GM21360 (cell line): ENCODE data around the gene KANSL1.
"Not testable (repeated sequence)": the region's sequence is repeated elsewhere in the genome, so short reads cannot be mapped to it uniquely, and the experiment has no call there.

Source experiments
- ATAC-seq: cut with Tn5 transposase; IDR thresholded peaks from one replicate; pipeline ENCODE4 v1.9.1; 2021; ENCODE audit warnings: mild to moderate bottlenecking, moderate library complexity; ENCODE audit not compliant: unreplicated experiment

The KANSL1 gene

DNA sequence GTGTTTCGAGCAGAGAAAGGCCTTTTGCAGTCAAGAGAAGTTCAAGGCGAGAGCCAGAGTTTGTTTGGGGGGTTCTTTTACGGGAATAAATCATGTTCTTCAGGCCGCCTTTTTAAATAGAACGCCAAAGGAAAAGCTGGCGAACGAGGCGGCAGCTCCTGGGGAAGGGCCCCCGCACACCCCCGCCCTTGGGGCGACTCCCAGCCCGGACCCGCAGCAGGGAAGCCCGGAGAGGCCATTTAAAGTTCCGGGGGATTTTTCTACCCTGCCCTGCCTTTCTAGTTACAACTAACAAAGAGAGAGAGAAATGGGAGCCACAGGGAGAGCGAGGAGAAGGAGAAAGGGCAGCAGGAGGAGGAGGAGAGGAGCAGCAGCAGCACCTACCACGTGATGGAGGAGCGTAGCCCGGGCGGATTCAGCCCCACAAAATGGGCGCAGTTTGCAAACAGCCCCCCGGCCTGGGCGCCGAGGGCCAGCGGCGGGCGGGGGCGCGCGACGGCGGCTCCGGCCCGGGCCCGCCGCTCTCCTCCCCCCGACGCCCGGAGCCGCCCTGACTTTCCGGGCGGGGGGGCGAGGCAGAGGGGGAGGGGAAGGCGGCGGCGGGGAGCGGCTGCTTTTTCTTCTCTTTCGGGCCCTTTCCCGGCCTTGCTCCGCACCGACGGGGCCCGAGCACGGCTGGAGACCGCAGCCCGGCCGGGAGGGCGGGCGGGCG lies 634 bp downstream of the KANSL1 start:
- peak; percentile 29 for ATAC-seq

DNA sequence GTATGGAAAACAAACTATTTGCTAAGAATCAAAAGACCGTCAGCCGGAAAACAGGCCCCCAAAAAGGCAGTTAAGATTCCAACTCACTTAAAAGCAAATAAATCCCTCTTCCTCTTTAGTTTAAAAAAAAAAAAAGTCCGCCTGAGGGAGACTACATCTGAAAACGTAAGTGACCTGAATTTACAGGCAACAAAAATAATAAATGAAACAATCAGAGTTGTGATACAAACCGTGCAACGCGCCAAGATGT lies 1.1 kb downstream of the KANSL1 start:
- no peak for ATAC-seq

DNA sequence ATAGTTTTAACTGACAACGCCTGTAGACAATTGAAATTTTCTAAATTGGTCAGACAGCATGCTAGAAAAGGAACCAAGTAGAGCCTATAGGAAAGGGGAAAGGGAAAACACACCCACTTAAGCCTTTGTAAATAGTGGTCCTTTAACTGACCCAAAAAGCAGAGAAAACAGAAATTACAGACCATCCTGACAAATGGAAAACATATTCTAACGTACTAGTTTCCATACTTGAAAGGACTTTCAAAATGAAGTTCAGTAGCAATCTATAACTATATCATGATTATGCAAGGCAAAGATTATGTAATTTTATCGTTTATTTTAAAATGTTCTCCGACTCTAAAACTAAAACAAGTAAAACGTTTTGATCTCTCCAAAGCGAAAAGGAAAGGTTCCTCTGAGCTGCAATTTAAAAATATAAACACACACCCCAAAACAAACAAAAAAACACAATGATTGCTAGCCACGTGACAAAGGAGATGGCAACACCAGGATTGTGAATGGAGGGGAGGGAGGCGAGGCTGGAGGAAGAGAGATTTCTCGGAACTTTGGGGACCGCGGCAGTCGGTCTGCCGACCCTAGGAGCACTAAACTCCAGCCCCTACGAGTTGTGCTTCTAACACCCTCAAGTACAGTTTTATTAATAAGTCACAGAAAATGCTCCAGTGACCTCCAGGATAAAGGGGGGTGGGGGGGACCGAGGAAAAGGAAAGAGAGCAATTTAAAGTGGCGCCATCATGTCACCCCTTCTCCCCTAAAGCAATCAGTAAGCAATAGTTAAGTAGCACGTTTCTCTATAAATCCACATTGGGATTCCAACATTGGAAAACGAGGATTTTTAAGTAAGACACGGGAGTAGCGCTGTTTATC lies 1.7 kb downstream of the KANSL1 start:
- no peak for ATAC-seq

DNA sequence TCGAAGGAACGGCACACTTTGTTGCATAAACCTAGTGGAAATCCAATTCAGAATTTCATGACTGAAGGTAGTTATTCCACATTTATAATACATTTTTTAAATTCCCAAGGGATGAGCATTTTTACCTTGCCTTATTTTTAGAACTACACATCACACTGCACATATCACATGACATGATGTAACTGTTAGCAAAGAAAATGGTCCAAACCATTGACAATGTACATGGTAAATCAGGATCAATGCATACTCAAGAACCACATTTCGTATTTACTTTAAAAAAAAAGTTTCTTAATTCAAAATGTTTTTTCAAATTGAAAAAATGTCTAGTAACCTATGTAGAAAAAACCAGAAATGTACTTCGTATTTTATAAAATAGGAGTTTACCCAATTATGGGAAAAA lies 2.5 kb downstream of the KANSL1 start:
- ATAC-seq, result no peak

DNA sequence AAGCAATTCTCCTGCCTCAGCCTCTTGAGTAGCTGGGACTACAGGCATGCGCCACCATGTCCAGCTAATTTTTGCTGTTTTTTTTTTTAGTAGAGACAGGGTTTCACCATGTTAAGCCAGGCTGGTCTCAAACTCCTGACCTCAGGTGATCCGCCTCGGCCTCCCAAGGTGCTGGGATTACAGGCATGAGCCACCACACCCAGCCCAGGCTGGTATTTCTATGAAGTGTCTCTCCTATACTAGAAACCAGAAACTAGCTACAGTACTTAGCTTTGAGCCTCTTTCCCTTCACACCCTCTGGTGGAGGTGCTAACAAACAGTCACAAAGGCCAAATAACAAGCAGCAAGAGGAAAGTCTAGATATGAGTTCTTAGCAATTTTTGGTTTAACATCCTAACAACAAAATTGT lies 6.4 kb downstream of the KANSL1 start:
- not testable (repeated sequence) for ATAC-seq

DNA sequence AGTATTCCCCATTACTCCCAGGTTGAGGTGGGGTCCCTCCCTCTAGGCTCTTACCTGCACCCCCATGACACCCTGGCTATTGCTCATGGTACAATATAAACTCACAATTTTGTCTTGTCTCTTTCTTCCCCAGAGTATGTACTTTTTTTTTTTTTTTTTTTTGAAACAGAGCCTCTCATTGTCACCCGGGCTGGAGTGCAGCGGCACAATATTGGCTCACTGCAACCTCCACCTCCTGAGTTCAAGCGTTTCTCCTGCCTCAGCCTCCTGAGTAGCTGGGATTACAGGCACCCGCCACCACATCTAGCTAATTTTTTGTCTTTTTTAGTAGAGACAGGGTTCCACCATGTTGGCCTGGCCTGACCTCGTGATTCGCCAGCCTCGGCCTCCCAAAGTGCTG lies 8.5 kb downstream of the KANSL1 start:
- ATAC-seq, result no peak

DNA sequence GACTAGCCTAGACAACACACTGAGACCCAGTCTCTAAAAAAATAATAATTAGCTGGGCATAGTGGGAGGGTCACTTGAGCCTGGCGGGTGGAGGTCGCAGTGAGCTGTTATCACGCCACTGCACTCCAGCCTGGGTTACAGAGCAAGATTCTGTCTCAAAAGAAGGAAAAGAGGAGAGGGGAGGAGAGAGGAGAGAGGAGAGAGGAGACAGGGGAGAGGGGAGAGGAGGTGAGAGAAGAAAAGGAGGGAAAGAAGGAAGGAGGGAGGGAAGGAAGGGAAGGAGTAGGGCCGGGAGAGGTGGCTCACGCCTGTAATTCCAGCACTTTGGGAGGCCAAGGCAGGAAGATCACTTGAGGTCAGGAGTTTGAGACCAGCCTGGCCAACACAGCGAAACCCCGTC lies 9.8 kb downstream of the KANSL1 start:
- ATAC-seq, result not testable (repeated sequence)

DNA sequence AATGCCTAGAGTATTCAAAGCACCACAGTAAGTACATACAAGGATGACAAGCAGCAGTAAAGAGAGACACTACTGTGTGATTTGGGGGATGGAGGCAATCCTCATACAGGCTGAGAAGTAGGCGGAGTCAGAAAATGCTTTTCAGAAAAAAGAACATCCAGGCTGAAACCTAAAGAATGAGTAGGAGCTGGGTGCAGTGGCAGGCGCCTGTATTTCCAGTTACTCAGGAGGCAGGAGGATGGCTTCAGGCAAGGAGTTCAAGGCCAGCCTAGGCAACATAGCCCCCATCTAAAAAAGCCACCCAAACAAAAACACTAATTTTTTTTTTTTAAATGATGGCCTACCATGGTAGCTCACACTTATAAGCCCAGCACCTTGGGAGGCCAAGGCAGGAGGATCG lies 10.3 kb downstream of the KANSL1 start:
- no peak for ATAC-seq

DNA sequence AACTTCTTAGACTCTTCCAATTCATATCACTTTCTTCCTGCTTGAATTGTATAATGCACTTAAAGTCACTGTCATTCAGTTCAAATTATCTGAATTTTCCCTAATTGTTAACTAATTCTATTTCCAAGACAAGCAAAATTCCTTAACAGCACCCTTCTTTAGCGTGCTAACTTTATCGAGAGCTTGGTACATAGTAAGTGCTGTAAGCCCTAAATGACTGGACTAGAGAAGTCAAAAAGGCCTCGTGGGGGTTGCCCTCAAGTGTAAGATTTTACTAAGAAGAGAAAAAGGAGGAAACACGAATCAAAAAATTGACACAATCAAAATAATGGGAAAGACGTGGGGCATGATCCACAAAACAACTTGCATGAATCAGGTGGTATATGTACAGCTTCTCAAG lies 11.3 kb downstream of the KANSL1 start:
- no peak for ATAC-seq

DNA sequence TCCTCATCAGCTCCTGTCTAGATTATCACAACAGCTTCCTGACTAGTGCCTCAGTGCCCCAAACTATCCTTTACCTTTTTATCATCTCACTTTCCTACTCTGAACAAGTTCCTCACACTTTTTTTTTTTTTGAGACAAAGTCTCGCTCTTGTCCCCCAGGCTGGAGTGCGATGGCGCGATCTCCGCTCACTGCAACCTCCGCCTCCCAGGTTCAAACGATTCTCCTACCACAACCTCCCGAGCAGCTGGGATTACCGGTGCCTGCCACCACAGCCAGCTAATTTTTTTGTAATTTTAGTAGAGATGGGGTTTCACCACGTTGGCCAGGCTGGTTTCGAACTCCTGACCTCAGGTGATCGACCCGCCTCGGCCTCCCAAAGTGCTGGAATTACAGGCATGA lies 11.9 kb downstream of the KANSL1 start:
- ATAC-seq, result not testable (repeated sequence)

DNA sequence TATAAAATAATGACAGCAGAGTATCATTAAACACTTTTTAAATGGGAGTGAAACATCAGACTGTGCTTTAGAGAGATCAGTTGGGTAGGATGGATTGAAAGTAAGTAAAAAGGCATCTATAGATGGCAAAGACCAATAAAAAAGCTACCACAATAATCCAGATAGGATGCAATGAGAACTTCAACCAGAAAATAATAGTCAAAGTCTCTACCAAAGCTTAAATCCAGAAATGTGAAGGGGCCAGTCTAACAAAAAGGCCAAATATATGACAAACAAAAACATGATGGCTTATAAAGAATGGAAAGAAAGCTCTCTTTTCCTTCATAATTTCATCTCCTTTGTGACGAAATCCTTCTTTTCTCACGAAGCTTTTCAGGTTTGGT lies 12.3 kb downstream of the KANSL1 start:
- no peak for ATAC-seq

DNA sequence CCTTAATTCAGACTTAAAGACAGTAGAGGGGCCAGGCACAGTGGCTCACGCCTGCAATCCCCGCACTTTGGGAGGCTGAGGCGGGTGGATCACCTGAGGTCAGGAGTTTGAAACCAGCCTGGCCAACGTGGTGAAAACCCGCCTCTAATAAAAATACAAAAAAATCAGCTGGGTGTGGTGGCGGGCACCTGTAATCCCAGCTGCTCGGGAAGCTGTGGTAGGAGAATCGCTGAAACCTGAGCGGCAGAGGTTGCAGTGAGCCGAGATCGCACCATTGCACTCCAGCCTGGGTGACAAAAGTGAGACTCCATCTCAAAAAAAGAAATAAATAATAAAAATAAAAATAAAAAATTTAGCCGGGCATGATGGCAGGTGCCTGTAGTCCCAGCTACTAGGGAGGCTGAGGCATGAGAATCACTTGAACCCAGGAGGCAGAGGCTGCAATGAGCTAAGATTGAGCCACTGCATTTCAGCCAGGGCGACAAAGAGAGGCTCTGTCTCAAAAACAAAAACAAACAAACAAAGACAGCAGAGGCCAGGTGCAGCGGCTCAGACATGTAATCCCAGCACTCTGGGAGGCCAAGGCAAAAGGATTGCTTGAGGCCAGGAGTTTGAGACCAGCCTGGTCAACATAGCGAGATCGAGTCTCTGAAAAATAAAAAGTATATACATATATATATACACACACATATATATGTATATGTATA lies 12.9 kb downstream of the KANSL1 start:
- ATAC-seq, result not testable (repeated sequence)

DNA sequence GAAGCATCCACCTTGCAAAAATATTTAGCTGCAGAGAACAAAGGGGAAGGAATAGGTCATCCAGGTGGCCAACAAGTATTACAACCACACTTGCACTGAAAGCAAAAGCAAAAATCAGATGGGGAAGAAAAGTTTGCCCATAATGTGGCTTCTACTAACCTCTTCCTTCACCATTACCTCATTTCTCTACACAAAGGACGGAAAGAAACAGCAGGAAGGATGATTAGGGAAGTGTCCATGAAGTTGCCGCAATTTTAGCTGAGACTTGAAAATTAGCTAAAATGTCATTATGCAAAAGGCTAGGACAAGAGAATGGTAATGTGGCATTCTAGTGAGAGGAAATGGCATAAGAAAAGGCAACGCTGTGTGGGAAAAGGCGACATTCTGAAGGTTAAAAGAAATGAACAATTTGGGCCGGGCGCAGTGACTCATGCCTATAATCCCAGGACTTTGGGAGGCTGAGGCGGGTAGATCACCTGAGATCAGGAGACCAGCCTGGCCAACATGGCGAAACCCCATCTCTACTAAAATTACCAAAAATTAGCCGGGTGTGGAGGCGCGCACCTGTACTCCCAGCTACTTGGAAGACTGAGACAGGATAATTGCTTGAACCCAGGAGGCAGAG lies 13.7 kb downstream of the KANSL1 start:
- no peak for ATAC-seq

DNA sequence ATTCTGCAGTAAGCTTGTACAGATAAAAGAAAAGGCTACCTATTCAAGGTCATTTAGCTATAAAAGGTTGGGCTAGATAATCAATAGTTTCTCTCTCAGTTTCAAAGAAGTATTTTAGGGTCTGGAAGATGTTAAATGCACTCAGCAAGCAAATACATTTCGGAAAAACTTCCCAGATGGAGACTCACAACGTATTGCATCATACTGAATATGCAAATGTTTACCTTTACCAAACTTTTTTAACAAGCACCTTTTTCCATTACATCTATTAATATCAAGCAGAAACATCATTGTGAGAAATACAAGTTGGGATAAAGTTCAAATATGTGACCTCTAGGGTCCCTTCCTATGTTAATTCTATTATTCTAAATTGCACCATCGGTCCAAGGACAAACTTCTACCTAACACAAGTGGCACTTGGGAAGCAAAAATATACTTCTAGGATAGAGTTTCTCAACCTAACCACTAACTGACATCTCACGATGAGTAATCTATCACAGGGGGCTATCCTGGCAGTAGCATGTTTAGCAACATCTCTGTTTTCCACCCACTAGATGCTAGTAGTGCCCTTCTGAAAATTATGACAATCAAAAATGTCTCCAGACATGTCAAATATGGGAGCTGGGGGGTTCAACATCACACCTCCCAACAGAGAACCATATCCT lies 14.5 kb downstream of the KANSL1 start:
- no peak for ATAC-seq

DNA sequence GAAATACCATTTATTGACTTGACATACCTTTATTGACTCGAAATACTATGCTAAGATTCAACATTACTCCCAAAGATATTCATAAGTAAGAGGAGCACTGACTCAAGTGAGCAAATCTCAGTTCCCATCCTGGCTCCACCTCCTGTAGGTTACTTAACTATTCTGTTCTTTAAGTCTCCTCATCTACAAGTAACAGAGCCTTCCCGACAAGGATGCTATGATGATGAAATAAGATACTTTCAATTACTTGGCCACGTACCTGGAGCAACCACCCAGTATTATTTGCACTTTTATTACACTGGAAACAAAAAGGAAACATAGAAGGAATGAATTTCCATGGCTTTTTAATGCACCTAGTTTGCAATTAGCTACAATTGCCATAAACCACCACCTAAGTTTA lies 16.3 kb downstream of the KANSL1 start:
- ATAC-seq, result no peak

DNA sequence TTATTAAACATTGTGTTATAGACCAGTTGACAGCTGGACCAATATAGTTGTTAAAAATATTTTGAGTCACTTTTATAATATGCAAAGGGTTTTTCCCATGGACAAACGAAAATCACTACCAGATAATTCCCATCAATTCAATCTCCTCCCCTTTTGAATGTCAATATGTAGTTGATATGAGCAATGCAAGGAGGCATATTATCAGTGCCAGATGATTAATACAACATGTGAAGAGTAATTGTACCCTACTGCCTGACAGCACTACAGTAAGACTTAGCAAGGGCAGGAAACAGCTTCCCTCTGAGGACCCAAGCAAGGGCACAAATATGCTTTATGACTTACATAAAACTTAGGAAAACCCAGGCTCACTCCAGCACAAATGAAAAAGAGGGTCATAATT lies 17.3 kb downstream of the KANSL1 start:
- ATAC-seq, result no peak

DNA sequence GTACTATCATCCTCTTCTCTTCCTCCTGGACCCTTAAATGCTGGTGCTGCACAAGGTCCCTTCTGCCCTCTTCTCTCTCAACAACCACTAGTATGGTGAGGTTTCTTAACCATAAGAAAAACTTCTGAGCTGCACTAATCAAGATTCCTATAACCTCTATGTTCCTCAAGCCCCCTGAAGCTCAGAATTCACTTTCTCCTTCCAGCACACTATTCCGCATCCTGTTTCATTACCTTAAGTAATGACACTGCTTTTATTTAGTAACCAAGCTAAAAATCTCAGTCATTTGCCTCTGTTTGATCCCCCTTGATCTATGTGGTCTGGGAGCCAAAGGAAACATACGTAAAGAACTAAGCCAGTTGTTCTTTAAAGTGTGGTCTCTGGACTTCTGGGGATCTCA lies 20.1 kb downstream of the KANSL1 start:
- no peak for ATAC-seq

DNA sequence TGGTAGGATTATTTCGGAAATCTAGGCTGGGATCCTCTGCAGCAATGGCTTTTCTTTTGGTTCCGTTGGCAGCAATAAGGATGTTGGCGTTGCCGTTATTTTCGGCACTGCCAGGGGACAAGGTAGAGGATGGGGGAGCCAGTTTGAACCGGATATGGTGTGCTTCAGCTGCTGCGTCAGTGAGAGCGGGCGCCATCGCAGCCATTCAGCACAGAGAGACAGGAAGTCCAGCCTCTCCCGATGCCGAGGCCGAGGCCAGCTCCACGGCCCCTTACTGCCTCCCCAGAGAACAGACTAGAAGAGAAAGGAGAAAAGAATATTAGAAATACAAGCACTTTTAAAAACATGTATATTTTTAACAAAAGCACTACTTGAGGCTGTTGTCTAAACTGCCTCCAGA lies 21.3 kb downstream of the KANSL1 start:
- ATAC-seq, result no peak

DNA sequence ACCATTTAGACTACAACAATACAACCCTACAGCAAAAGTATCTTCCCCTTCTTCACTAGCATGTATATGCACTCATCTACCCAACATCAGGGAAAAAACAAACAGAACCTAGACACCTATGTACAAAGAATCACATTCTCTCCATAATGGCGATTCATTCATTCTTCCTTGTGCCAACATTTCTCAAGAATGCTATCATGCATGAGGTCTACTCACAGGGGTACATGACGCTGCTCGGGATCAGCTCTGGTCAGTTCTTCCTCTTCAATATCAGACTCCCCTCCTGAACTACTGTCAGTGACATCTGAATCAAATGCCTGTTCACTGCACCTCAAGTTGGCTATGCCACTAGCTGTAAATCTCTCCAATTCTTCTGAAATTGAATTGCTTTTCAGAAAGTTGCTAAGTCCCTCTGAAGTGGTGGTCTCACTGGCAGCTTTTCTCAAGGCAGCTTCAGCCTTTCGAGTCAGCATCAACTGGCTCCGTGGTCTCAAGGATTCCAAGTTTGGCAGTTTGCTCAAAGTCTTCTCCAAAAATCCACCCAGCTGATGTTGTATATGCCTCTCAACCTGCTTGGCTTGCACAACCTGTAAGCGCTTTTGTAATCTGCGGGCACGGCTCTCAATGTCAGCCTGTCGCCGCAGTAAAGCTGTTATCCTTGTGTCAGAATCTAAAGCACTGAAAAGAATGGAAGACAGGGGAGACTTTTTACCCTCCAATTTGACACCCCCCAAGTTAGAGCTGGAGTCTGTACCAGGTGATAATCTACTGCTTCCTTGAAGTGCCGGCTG lies 22.4 kb downstream of the KANSL1 start:
- ATAC-seq, result no peak

DNA sequence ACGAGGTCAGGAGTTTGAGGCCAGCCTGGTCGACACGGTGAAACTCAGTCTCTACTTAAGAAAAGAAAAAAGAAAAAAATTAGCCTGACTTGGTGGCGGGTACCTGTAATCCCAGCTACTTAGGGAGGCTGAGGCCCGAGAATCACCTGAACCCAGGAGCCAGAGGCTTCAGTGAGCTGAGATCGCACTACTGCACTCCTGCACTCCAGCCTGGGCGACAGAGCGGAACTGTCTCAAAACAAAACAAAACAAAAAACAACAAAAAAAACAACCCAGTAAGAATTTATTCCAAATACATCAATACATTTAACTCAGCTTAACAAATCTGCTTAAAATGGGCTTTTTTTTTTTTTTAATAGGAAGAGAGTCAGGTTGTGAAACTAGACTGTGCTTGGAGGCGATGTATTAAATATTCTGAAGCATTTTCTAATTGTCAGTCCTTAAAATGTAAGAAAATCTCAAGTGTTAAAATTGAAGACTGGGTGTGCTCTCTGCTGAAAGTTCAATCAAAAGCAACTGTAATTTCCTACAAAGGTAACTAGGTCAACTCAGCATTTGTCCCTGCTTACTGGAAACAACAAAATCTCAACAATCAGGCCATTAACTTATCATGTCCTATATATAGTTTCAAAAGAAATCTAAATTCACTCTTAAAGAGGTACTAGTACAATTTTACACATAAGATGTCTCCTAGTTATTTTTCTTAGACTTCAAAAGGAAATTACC lies 23.2 kb downstream of the KANSL1 start:
- no peak for ATAC-seq
